GM21360 (cell line): Measurements from ENCODE around the gene DLG2.

ENCODE experiments used
- ATAC-seq: cut with Tn5 transposase; IDR thresholded peaks from one replicate; pipeline ENCODE4 v1.9.1; 2021; ENCODE audit warnings: mild to moderate bottlenecking, moderate library complexity; ENCODE audit not compliant: unreplicated experiment

DLG2 gene

DNA sequence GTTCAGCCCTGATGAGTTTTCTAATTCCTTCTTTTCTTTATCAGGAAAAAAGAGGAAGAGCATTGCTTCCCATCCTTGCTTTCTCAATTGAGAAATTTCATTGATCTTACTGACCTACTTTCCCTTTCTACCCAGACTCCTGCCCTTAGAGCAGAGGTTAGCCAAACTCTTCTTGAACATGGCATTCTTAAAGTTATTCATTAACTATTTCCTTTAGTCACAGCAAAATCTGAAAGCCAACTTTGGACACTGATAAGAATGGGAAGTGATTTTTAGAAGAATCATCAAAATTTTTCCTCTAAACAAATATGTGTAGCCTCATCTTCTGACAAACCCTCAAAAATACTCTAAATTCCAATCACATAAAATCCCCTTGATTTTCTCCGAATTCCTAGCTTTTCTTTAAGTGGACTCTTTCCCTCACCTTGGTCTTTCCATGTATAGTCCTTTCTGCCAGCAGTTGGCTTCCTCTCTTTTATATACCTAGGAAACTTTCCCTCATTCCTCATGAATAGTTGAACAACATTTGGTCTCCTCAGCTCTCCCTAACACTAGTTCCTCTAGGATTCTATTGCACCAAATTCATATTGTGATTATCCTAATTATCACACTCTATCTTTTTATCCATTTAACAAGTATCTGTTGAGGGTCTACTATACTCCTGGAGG, 1774.2 kb downstream of the DLG2 start:
- ATAC-seq, result no peak

GRCh38 chr11:83852012-83852411, 1775.1 kb downstream of the DLG2 start:
- ATAC-seq, result no peak

DNA sequence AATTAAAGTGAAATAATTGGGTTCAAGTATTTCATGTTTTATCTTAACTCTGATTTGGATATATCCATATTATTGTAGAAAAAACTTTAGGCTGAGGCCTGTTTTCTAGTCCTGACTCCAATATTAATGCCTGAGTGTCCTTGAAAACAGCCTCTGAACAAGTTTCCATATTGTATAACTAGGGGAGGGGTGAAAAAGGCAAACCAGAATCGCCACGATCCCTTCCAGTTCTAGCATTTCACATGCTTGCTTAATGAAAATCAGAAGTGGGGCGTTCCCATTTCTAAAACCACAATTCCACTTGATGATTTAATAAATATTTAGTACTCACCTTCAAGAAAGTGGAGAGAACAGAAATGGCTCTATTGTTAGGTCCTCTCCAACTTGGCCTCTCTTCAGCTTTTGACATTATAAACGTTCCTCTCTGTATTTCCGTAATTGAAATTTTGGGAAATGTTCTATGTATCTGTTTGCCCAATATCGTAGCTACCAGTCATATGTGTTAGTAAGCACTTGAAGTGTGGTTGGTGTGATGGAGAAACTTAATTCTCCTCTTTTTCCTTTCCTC, 1779.6 kb downstream of the DLG2 start:
- ATAC-seq, result no peak

- no peak for ATAC-seq
These were observed 1781.3 kb downstream of the DLG2 start for GRCh38 chr11:83845797-83846196.

GRCh38 chr11:83840326-83840725, 1786.8 kb downstream of the DLG2 start:
- ATAC-seq, result no peak

GRCh38 chr11:83836883-83837654, 1790.1 kb downstream of the DLG2 start:
- ATAC-seq, result peak; percentile 97

GRCh38 chr11:83836065-83836464, 1791.1 kb downstream of the DLG2 start:
- ATAC-seq, result no peak

DNA sequence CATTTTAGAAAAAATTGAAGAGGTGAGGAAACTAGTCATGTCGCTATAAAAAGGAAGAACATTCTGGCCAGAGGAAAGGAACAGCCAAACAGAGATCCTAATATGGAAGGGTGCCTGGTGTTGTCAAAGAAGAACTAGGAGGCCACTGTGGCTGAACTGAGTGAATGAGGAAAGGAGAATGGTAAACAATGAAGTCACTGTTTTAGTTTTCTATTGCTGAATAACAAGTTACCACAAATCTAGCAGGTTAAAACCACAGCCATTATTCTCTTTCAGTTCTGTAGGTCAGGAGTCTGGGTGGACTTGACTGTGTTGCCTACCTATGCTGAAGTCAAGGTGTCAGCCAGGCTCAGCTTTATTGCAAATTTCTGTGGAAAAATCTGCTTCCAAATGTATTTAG, 1791.7 kb downstream of the DLG2 start:
- peak; percentile 48 for ATAC-seq

GRCh38 chr11:83831929-83832328, 1795.2 kb downstream of the DLG2 start:
- ATAC-seq, result no peak

GRCh38 chr11:83827940-83828554, 1799.1 kb downstream of the DLG2 start:
- ATAC-seq, result peak; percentile 89

- no peak for ATAC-seq
These were observed 1799.6 kb downstream of the DLG2 start for GRCh38 chr11:83827520-83827919.

GRCh38 chr11:83826078-83826477, 1801.1 kb downstream of the DLG2 start:
- no peak for ATAC-seq

GRCh38 chr11:83823461-83824025, 1803.6 kb downstream of the DLG2 start:
- no peak for ATAC-seq

DNA sequence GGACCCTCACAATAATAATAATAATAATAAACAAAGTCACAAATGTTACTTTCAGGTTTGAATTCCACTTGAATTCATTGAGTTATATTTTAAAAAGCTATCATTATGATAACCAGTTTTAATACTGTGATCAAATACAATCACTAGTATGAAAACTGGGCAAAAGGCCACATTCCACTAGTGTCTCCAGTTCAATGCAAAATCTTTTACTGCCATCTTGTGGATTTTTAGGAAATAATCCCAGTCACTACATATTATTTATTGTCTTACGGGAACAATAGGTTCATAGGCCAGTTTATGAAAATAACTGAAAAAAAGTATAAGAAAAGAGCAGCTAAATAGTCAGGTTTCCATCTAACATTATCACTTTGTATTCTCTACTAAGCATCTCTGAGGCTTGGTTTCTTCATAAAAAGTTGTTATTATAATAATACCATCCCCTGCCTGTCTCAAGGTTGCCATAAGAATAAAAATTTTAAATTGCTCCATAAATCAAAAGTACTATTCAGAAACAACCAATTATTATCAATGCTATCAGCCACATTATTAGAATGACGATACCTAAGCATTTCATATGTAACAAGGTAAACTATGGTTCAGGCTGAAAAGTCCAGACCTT, 1807.1 kb downstream of the DLG2 start:
- no peak for ATAC-seq

DNA sequence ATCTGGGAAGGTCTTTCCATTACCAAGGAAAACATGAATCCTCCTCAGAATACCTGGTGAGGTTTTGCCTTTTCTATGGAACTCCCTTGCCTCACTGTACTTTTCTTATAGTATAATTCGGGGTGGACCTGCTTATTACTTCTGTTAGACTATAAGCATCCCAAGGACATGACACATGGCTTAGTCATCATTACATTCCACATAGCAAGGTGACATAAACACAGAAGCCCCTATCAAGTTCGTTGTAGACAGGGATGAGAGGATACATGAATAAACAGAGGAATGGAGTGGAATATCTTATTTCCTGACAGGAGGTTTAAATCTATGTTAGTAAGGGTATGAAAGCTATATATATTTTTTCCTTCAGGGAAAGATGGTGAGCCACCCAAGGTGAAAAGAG, 1808.8 kb downstream of the DLG2 start:
- no peak for ATAC-seq

GRCh38 chr11:83816572-83817187, 1810.5 kb downstream of the DLG2 start:
- ATAC-seq, result no peak

- ATAC-seq, result no peak
These were observed 1811.4 kb downstream of the DLG2 start for GRCh38 chr11:83815736-83816135.

DNA sequence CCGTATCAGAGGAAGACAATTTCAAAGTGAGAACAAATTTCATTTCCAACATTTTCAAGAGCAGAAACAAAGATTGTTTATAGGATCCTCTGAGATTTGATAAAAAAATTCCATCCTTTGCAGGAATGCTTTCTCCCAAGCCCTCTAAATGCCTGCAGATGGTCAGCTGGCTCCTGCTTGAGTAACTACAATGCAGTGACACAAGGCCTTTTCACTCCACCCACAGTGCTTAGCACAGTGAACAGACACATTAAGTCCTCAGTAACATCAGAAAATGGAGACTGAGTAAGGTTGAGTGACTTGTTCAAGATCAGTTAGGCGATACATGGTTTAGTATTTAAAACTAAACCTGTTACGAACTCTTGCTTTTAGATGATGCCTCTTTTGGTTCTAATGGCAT, 1813.8 kb downstream of the DLG2 start:
- no peak for ATAC-seq

- ATAC-seq, result no peak
These were observed 1817.9 kb downstream of the DLG2 start for GRCh38 chr11:83809274-83809673.

- ATAC-seq, result no peak
These were observed 1825.3 kb downstream of the DLG2 start for GRCh38 chr11:83801799-83802198.

- no peak for ATAC-seq
These were observed 1833.8 kb downstream of the DLG2 start for GRCh38 chr11:83793310-83793709.
